Placental epithelial cell (primary cell): Measurements from ENCODE around the gene ZNF117. TPM values are rescaled to one million over a fixed set of nuclear protein-coding genes. Genes with fewer than 3 reads are reported as not detected.

ENCODE experiments used
- small RNA-seq: library from RNA; depleted of rRNA; stranded (forward); fragments of <200 nt; gene quantifications from one replicate; pipeline ENCODE3, GENCODE V24; 2012
- total RNA-seq: library from RNA; depleted of rRNA; stranded (reverse); fragments of >200 nt; gene quantifications from 2 replicates; pipeline ENCODE4 v1.2.3, GENCODE V29; 2012

ZNF117 gene
- 6.6 and 11.8 TPM in 2 replicates for total RNA-seq

DNA sequence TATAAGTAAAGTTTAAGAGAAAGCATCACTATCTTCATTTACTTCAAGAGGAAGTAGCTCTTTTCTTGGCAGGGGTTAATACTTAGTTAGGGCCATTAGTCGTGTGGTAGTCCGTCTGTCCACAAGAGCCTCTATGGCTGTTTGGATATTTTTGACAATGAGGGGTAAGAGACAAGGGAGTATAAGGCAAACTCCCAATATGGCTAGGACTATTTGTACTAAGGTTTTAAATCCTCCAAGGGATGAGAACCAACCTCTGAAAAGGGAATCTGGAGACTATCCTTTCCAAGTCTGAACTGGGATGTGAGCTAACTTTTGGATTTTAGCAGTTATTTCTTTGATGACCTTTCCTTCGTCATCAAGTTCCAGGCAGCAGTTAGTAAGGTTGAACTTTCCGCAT lies at the start of gene ZNF117:
Gene ZNF117 (minus strand): TSS at position 101 of the 400 bp plus-strand sequence.

DNA sequence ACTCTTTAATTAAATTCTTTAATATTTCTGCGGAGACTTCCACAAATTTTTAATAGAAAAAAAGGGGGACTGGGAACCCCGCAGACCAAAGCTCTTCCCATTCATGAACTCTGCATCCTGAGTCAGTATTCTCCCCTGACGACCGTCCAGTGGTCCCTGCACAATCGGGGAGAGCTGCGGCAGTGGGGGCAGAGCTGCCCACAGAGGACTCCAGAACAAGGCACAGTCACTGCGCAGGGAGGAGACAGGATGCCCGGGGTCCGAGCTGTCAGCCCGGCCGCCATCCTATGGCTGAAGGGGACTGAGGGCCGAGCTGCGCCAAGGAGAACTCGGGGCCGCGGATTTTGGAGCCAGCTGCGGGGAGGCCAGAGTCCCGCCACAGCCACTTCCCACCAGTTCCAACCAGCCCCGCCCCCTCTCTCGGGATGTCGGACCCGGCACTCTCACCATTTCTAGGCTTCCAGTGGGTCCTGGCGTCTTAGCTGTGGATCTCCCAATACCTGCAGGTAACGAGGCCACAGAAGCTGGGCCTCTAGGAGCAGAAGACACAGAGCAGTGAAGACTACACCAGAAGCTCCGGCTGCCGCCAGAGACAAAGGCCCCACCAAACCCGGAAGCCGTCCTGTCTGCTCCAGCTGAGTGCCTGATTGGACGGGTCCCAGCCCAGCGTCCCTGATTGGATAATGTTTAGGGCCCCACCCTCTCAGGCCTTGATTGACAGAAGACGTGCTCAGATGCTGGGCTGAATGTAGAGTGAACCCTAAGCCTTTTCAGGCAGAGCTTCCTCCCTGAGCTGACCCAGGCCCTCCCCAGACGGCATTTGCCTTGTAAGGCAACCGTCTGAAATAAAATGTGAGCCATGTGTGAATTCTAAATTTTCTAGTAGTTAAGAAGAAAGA lies 15.5 kb upstream of the ZNF117 start, which contains the start of gene ERV3-1:
Gene ERV3-1 (minus strand): TSS at position 594 of the 899 bp plus-strand sequence. CDS start 13,661 bp downstream, outside the sequence.

Small RNAs within 50 kb of the gene (small RNA-seq; reads per million reads assigned to genes)
- not detected for gene RNU6-1229P

Other genes with a start within 250 kb of the ZNF117 start
- gene ZNF138, start 196.6 kb downstream of the ZNF117 start, total RNA-seq, result 2.8 and 4.3 TPM in 2 replicates
- gene ZNF273, start 87.8 kb downstream of the ZNF117 start, total RNA-seq, result 3.0 and 3.5 TPM in 2 replicates
- gene ERV3-1, start 15.7 kb upstream of the ZNF117 start, total RNA-seq, result 15.9 and 22.0 TPM in 2 replicates